ENCODE results near the gene ADAMTS9. TPM values are rescaled to one million over a fixed set of nuclear protein-coding genes. Genes with fewer than 3 reads are reported as not detected.

Gene ADAMTS9
- total and polyA plus RNA-seq, 9 of the 15 experiments (the other 6 are each of a cell fraction or from before 2014, with no cell fraction given) = 0.05 to 0.32 (median 0.13) TPM; not detected in 2

DNA sequence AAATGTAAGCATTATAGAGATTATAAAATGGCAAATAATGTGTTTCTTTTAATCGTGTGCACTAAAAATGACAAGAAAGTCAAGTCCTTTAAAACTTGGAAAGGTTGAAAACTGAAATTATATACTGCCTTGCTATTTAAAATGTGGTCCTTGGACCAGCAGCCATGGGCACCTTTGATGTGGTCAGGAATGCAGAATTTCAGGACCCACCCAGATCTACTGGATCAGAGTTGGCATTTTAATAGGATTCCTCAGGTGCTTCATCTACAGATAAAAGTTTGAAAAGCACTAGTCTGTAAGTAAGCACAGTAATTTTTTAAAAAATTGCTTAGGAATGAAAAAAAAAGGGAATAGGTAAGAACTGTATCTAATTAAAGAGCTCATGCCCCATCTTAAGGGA, 55.8 kb downstream of the ADAMTS9 start:
- Histone ChIP-seq H3K9ac (ENCODE audit: insufficient read depth in 1 of 2, low read depth in 2 of 2, low read length in 2 of 2) (no peak overlapping the region), H3K79me2 (ENCODE audit: control insufficient read depth, insufficient read depth, low read length) (no peaks in the 10 kb centered on the region), H3K9me3 (replicated peaks; ENCODE audit: control insufficient read depth, insufficient read depth, low read depth, low read length) (no peaks in the 10 kb centered on the region), H4K20me1 (replicated peaks; ENCODE audit: control insufficient read depth, insufficient read depth, low read length) (no peaks in the 10 kb centered on the region), H3K27me3 (ENCODE audit: control insufficient read depth in 2 of 2, insufficient read depth in 2 of 2, low read length in 2 of 2) (no peaks in the 10 kb centered on the region), H2AFZ (ENCODE audit: low read depth, low read length) (no peak overlapping the region), H3K4me3 (no peak overlapping the region), H3K4me1 (replicated peaks in 1 of 2; ENCODE audit: control insufficient read depth in 2 of 2, insufficient read depth in 2 of 2, low read length in 2 of 2) (no peaks in the 10 kb centered on the region), H3K27ac (ENCODE audit: extremely low read depth, low read depth, low read length) (no peak overlapping the region), H3K36me3 (ENCODE audit: control insufficient read depth, insufficient read depth, low read length) (no peaks in the 10 kb centered on the region), H3K4me2 (ENCODE audit: insufficient read depth, low read length) (no peak overlapping the region), H3K9me1 (ENCODE audit: control insufficient read depth, insufficient read depth, low read length) (no peaks in the 10 kb centered on the region)
- in situ Hi-C loops (cut with MboI) (no loop called here), intact Hi-C loops (cut with micrococcal nuclease) (no loop called here)
- no TSS peak for BruUV-seq (replicated peaks)
- DNase-seq (ENCODE audit: extremely low read depth in 1 of 4, low spot score in 3 of 4) (no peak), FAIRE-seq (no peak), ATAC-seq (no peak)
- ChIA-PET CTCF (ENCODE audit: low intra/inter-chr PET ratio) (no interaction called here), POLR2A (no interaction called here)
- WGBS (ENCODE audit: insufficient coverage, low coverage, missing lambda C conversion rate) = 0% methylated on average over 1 of the region's 1 CpG
- no peak for TF ChIP-seq KDM5B (IDR thresholded peaks at IDR 0.05; ENCODE audit: insufficient replicate concordance, low read depth, low read length)
- TF ChIP-seq MCM2 (IDR thresholded peaks at IDR 0.05; ENCODE audit: low read depth) = no peak
- no peak for TF ChIP-seq BRCA1 (IDR thresholded peaks at IDR 0.05)
- TF ChIP-seq BRCA1 (CRISPR knock-in tag; IDR thresholded peaks at IDR 0.05) = no peak
- TF ChIP-seq ZNF354B (CRISPR knock-in tag; IDR thresholded peaks at IDR 0.05) = no peak
- TF ChIP-seq, protein P1, sequence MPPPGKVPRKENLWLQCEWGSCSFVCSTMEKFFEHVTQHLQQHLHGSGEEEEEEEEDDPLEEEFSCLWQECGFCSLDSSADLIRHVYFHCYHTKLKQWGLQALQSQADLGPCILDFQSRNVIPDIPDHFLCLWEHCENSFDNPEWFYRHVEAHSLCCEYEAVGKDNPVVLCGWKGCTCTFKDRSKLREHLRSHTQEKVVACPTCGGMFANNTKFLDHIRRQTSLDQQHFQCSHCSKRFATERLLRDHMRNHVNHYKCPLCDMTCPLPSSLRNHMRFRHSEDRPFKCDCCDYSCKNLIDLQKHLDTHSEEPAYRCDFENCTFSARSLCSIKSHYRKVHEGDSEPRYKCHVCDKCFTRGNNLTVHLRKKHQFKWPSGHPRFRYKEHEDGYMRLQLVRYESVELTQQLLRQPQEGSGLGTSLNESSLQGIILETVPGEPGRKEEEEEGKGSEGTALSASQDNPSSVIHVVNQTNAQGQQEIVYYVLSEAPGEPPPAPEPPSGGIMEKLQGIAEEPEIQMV (tag; conservative IDR thresholded peaks at IDR 0.05; ENCODE audit: low read depth) = no peak
- no peak for TF ChIP-seq OTX1 (CRISPR knock-in tag; IDR thresholded peaks at IDR 0.05)
- TF ChIP-seq ZNF282 (CRISPR knock-in tag; IDR thresholded peaks at IDR 0.05) = no peak
- TF ChIP-seq, protein P2, sequence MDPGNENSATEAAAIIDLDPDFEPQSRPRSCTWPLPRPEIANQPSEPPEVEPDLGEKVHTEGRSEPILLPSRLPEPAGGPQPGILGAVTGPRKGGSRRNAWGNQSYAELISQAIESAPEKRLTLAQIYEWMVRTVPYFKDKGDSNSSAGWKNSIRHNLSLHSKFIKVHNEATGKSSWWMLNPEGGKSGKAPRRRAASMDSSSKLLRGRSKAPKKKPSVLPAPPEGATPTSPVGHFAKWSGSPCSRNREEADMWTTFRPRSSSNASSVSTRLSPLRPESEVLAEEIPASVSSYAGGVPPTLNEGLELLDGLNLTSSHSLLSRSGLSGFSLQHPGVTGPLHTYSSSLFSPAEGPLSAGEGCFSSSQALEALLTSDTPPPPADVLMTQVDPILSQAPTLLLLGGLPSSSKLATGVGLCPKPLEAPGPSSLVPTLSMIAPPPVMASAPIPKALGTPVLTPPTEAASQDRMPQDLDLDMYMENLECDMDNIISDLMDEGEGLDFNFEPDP (CRISPR knock-in tag; IDR thresholded peaks at IDR 0.05) = no peak
- TF ChIP-seq ZNF830 (CRISPR knock-in tag; IDR thresholded peaks at IDR 0.05) = no peak
- TF ChIP-seq NR1H2 (CRISPR knock-in tag; IDR thresholded peaks at IDR 0.05) = no peak
- no peak for TF ChIP-seq ASH1L (IDR thresholded peaks at IDR 0.05; ENCODE audit: borderline replicate concordance, low read depth, partially characterized antibody)
- TF ChIP-seq MEIS2 (IDR thresholded peaks at IDR 0.05; ENCODE audit: partially characterized antibody) = no peak
- TF ChIP-seq TAL1 (IDR thresholded peaks at IDR 0.05) = no peak
- TF ChIP-seq PRPF4 (IDR thresholded peaks at IDR 0.05; ENCODE audit: insufficient read depth, low read depth, low read length, poor library complexity, severe bottlenecking) = no peak
- no peak for TF ChIP-seq CREB1 (IDR thresholded peaks at IDR 0.05)
- no peak for TF ChIP-seq CREB1 (CRISPR knock-in tag; IDR thresholded peaks at IDR 0.05)
- no peak for TF ChIP-seq HDGF (IDR thresholded peaks at IDR 0.05)

Data from K562 (cell line).